HCT116 (cell line): ENCODE results near the gene ETV7. TPM values are rescaled to one million over a fixed set of nuclear protein-coding genes. Genes with fewer than 3 reads are reported as not detected.

Source experiments
- ATAC-seq: fragments of 200-7000 bp; cut with Tn5 transposase; 2 replicates; pipeline ENCODE4 v1.9.1; 2020; ENCODE audit warnings: mild to moderate bottlenecking, moderate library complexity
- BruUV-seq: library from RNA; stranded (reverse); fragments of 400-500 nt; replicated peaks from 2 replicates; lab custom pipeline; 2021; lab: Mats Ljungman, UMichigan
- CTCF ChIA-PET: fragments of 300-600 bp; sonication (Branson Sonifier 250); formaldehyde crosslinking; loops from one replicate; lab custom pipeline; 2021; ENCODE audit warnings: antibody characterized with exemption; lab: Charles Lee
- POLR2A ChIA-PET: fragments of 300-600, 350-600 bp; sonication (Branson Sonifier 250); formaldehyde crosslinking; loops from one replicate; lab custom pipeline; 2021; ENCODE audit warnings: antibody characterized with exemption; lab: Charles Lee
- RAD21 ChIA-PET, 2 experiments: fragments of 300-600 bp; sonication (Branson Sonifier 250); formaldehyde crosslinking; loops; one replicate each; lab custom pipeline; 2023; ENCODE audit warnings: low total read pairs in 2 of 2; ENCODE audit not compliant: uncharacterized antibody in 2 of 2, unreplicated experiment in 2 of 2, low non-redundant PET in 1 of 2; lab: Charles Lee
- DNase-seq: peaks from one replicate; pipeline ENCODE4 v3.0.0-alpha.2; 2010; ENCODE audit warnings: low read depth, low spot score
- H2AFZ ChIP-seq: fragments of 200-600 bp; shearing (Covaris generic), sonication (generic); 2 replicates; pipeline ENCODE4 v1.6.1; 2017; ENCODE audit warnings: low read depth, mixed run types, mixed read lengths, antibody characterized with exemption, low read length; ENCODE audit not compliant: poor library complexity, severe bottlenecking
- H3K27ac ChIP-seq: 2 replicates; pipeline ENCODE4 v1.5.1; 2012; ENCODE audit warnings: low read depth, low read length
- H3K27me3 ChIP-seq: fragments of 200-600 bp; sonication (generic); 2 replicates; pipeline ENCODE4 v1.6.1; 2016; ENCODE audit warnings: mixed run types, low read length, mixed read lengths; ENCODE audit not compliant: insufficient read depth
- H3K36me3 ChIP-seq, 2 experiments: fragments of 200-500 bp in 1 of 2; fragments of 200-600 bp in 1 of 2; sonication (Bioruptor generic) in 1 of 2; sonication (generic) in 1 of 2; 2 replicates each; pipeline versions ENCODE4 v1.5.1 to v1.6.1; 2014 to 2016; ENCODE audit warnings: low read length in 2 of 2, inconsistent platforms in 1 of 2, mixed read lengths in 1 of 2, mixed run types in 1 of 2; ENCODE audit not compliant: insufficient read depth in 2 of 2, control insufficient read depth in 1 of 2
- H3K4me1 ChIP-seq, 2 experiments: fragments of 200-600 bp in 1 of 2; sonication (generic) in 1 of 2; 2 replicates each; pipeline versions ENCODE4 v1.5.1 to v1.6.1; 2012 to 2017; ENCODE audit warnings: low read length in 2 of 2, inconsistent platforms in 1 of 2, mild to moderate bottlenecking in 1 of 2, mixed read lengths in 1 of 2, mixed run types in 1 of 2, moderate library complexity in 1 of 2; ENCODE audit not compliant: insufficient read depth in 2 of 2, control insufficient read depth in 1 of 2
- H3K4me2 ChIP-seq: fragments of 200-600 bp; sonication (generic); 2 replicates; pipeline ENCODE4 v1.6.1; 2017; ENCODE audit warnings: mixed run types, low read length, mixed read lengths
- H3K4me3 ChIP-seq, 2 experiments: fragments of 200-600 bp in 1 of 2; sonication (generic) in 1 of 2; replicated peaks in 1 of 2; 2 replicates each; pipeline ENCODE4 v1.5.1; 2011 to 2016; ENCODE audit warnings: low read length in 2 of 2, control low read depth in 1 of 2, low read depth in 1 of 2, mild to moderate bottlenecking in 1 of 2, mixed read lengths in 1 of 2, mixed run types in 1 of 2
- H3K79me2 ChIP-seq: fragments of 200-600 bp; sonication (generic); 2 replicates; pipeline ENCODE4 v1.6.1; 2017; ENCODE audit warnings: mild to moderate bottlenecking, mixed run types, low read length, moderate library complexity, mixed read lengths; ENCODE audit not compliant: insufficient read depth
- H3K9ac ChIP-seq: fragments of 200-600 bp; sonication (generic); 2 replicates; pipeline ENCODE4 v1.6.1; 2016; ENCODE audit warnings: low read length, mixed read lengths
- H3K9me2 ChIP-seq: fragments of 200-600 bp; sonication (generic), shearing (Covaris generic); 2 replicates; pipeline ENCODE4 v1.6.1; 2017; ENCODE audit warnings: mixed run types, mild to moderate bottlenecking, moderate library complexity; ENCODE audit not compliant: insufficient read depth
- H3K9me3 ChIP-seq, 2 experiments: fragments of 200-500 bp in 1 of 2; fragments of 200-600 bp in 1 of 2; sonication (Bioruptor generic) in 1 of 2; sonication (generic) in 1 of 2; 2 replicates each; pipeline ENCODE4 v1.6.1; 2014 to 2017; ENCODE audit warnings: low read length in 2 of 2, mixed read lengths in 2 of 2, inconsistent platforms in 1 of 2, low read depth in 1 of 2, mild to moderate bottlenecking in 1 of 2, mixed run types in 1 of 2, moderate library complexity in 1 of 2; ENCODE audit not compliant: control insufficient read depth in 1 of 2, insufficient read depth in 1 of 2
- H4K20me1 ChIP-seq: fragments of 200-600 bp; sonication (generic), shearing (Covaris generic); 2 replicates; pipeline ENCODE4 v1.6.1; 2017; ENCODE audit warnings: mixed run types, mild to moderate bottlenecking, moderate library complexity; ENCODE audit not compliant: insufficient read depth
- EZH2 ChIP-seq: fragments of 200-600 bp; sonication (generic); IDR thresholded peaks from 2 replicates; pipeline ENCODE4 v1.6.1; 2017; ENCODE audit warnings: antibody characterized with exemption, mixed run types
- EZH2phosphoT487 ChIP-seq: fragments of 200-600 bp; IDR thresholded peaks from 2 replicates; pipeline ENCODE4 v1.6.1; 2018; ENCODE audit warnings: antibody characterized with exemption, borderline replicate concordance
- intact Hi-C: fragments of 100-400 bp; cut with micrococcal nuclease; formaldehyde crosslinking; loops from 2 replicates; pipeline ENCODE4 v1.10.0; 2022
- total RNA-seq: library from RNA; stranded (reverse); gene quantifications from one replicate; pipeline ENCODE4 v1.2.1, GENCODE V29; 2021; ENCODE audit not compliant: unreplicated experiment
- TF ChIP-seq, protein P1 (sequence below), 3 experiments: fragments of 200-600 bp in 1 of 3; sonication (generic) in 1 of 3; IDR thresholded peaks in 2 of 3; conservative IDR thresholded peaks in 1 of 3; 2 replicates each; pipeline ENCODE4 v1.5.1; 2012 to 2017; ENCODE audit warnings: low read depth in 2 of 3, low read length in 2 of 3, antibody characterized with exemption in 1 of 3, borderline replicate concordance in 1 of 3, control low read depth in 1 of 3, mild to moderate bottlenecking in 1 of 3, mixed read lengths in 1 of 3, mixed run types in 1 of 3, moderate library complexity in 1 of 3; ENCODE audit not compliant: insufficient read depth in 1 of 3
- TF ChIP-seq, protein P2 (sequence below): IDR thresholded peaks from 2 replicates; pipeline ENCODE4 v1.6.1; 2011; ENCODE audit warnings: mild to moderate bottlenecking, low read length, moderate library complexity; ENCODE audit not compliant: insufficient replicate concordance; ENCODE audit errors: extremely low read depth

ETV7 gene
- total RNA-seq, 1 experiment from 2014 or later = 1.0 TPM

DNA sequence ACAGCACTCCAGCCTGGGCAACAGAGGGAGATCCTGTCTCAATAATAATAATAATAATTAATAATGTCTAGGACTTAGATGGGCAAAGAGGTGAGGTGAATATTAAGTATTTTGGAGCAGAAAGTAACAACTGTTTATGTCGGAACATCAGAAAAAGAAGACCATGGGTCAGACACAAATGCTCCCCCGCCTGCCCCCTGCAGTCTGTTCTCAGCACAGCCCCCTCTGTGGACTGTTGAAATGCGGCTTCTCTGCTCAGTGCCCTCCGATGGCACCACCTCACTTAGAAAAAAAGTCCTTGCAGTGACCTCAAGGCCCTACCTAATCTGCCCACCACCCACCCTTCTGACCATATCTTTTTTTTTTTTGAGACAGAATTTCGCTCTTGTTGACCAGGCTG, 5.2 kb upstream of the ETV7 start:
- RAD21 ChIA-PET = no interaction called here
- TF ChIP-seq, protein P1, sequence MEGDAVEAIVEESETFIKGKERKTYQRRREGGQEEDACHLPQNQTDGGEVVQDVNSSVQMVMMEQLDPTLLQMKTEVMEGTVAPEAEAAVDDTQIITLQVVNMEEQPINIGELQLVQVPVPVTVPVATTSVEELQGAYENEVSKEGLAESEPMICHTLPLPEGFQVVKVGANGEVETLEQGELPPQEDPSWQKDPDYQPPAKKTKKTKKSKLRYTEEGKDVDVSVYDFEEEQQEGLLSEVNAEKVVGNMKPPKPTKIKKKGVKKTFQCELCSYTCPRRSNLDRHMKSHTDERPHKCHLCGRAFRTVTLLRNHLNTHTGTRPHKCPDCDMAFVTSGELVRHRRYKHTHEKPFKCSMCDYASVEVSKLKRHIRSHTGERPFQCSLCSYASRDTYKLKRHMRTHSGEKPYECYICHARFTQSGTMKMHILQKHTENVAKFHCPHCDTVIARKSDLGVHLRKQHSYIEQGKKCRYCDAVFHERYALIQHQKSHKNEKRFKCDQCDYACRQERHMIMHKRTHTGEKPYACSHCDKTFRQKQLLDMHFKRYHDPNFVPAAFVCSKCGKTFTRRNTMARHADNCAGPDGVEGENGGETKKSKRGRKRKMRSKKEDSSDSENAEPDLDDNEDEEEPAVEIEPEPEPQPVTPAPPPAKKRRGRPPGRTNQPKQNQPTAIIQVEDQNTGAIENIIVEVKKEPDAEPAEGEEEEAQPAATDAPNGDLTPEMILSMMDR (IDR thresholded peaks at IDR 0.05 in 2 of 3, conservative IDR thresholded peaks at IDR 0.05 in 1 of 3; ENCODE audit: borderline replicate concordance in 1 of 3, insufficient read depth in 1 of 3, low read depth in 2 of 3, low read length in 2 of 3) = 0 out of 6 replicates have a peak, but pooled peaks of 1 of the 3 experiments have one; percentile 15
- no peak for TF ChIP-seq EZH2
- TF ChIP-seq, protein P2, sequence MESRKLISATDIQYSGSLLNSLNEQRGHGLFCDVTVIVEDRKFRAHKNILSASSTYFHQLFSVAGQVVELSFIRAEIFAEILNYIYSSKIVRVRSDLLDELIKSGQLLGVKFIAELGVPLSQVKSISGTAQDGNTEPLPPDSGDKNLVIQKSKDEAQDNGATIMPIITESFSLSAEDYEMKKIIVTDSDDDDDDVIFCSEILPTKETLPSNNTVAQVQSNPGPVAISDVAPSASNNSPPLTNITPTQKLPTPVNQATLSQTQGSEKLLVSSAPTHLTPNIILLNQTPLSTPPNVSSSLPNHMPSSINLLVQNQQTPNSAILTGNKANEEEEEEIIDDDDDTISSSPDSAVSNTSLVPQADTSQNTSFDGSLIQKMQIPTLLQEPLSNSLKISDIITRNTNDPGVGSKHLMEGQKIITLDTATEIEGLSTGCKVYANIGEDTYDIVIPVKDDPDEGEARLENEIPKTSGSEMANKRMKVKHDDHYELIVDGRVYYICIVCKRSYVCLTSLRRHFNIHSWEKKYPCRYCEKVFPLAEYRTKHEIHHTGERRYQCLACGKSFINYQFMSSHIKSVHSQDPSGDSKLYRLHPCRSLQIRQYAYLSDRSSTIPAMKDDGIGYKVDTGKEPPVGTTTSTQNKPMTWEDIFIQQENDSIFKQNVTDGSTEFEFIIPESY = no peak
- TF ChIP-seq EZH2phosphoT487 = no peak

More for the DNA sequence above, 5.2 kb upstream of the ETV7 start:
- Histone ChIP-seq H3K36me3 (no peaks in the 10 kb centered on the region), H3K9me3 (no peaks in the 10 kb centered on the region), H3K27me3 (no peaks in the 10 kb centered on the region), H3K9me2 (no peaks in the 10 kb centered on the region), H3K27ac (no peak overlapping the region), H3K79me2 (no peaks in the 10 kb centered on the region), H4K20me1 (no peaks in the 10 kb centered on the region), H3K9ac (no peak overlapping the region), H3K4me1 (peaks cover 0 to 6% of the 10 kb centered on the region in 2 experiments; a peak in 1 of 4 replicates), H2AFZ (no peak overlapping the region), H3K4me2 (no peak overlapping the region), H3K4me3 (no peak overlapping the region)
- no TSS peak for BruUV-seq
- intact Hi-C loops = no loop called here
- DNase-seq (no peak), ATAC-seq (no peak)
- ChIA-PET POLR2A (no interaction called here), CTCF (no interaction called here)
